ENCODE data around the gene ADA.

The ADA gene

GRCh38 chr20:44598423-44599305 lies 52.8 kb downstream of the ADA start:
- no peak overlapping the region for H3K4me3 ChIP-seq (ENCODE audit: low read depth, low read length)
- TF ChIP-seq, protein P1, sequence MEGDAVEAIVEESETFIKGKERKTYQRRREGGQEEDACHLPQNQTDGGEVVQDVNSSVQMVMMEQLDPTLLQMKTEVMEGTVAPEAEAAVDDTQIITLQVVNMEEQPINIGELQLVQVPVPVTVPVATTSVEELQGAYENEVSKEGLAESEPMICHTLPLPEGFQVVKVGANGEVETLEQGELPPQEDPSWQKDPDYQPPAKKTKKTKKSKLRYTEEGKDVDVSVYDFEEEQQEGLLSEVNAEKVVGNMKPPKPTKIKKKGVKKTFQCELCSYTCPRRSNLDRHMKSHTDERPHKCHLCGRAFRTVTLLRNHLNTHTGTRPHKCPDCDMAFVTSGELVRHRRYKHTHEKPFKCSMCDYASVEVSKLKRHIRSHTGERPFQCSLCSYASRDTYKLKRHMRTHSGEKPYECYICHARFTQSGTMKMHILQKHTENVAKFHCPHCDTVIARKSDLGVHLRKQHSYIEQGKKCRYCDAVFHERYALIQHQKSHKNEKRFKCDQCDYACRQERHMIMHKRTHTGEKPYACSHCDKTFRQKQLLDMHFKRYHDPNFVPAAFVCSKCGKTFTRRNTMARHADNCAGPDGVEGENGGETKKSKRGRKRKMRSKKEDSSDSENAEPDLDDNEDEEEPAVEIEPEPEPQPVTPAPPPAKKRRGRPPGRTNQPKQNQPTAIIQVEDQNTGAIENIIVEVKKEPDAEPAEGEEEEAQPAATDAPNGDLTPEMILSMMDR (IDR thresholded peaks at IDR 0.05; ENCODE audit: low read depth, low read length): peak; percentile 20; the same call in 1 of the 2 replicates

DNA sequence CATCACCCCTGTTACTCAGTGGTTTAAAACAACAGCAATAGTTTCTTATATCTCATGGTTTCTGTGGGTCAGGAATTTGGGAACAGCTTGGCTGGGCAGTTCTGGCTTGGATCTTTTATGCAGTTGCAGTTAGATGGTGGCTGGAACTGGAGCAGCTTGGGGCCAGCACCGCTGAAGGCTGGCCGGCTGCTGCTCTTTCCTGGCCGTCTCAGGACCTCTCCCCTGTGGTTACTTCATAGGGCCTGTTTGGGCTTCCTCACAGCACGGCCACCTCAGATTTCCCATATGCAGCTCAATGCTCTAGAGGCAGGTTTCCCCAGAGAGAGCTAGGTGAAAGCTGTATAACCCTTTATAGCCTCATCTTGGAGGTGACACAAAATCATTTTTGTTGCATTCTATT lies 53.6 kb downstream of the ADA start:
- H3K4me3 ChIP-seq (ENCODE audit: low read depth, low read length): no peak overlapping the region
- TF ChIP-seq, protein P1 (IDR thresholded peaks at IDR 0.05; ENCODE audit: low read depth, low read length): no peak

DNA sequence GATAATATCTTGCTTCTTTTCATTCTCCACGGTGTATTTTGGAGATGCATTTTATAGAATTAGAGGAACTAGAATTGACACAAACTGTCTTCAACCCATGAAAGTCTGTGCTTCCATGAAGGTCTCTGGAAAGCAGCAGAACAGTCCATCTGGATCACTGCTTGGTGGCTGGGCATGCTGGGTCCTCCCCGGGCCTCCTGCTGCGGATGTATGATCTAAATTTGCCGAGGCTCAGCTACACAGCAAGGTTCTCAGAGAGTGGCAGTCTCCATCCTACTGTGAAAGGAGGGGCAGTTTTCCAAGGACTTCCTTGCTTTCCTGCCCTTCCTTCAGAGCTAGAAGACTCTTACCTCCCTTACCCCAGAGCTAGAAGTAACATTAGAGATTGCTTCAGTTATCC lies 54.0 kb downstream of the ADA start:
- TF ChIP-seq, protein P1 (IDR thresholded peaks at IDR 0.05; ENCODE audit: low read depth, low read length): no peak
- H3K4me3 ChIP-seq (ENCODE audit: low read depth, low read length): no peak overlapping the region

- no peak overlapping the region for H3K4me3 ChIP-seq (ENCODE audit: low read depth, low read length)
- TF ChIP-seq, protein P1 (IDR thresholded peaks at IDR 0.05; ENCODE audit: low read depth, low read length): no peak
These were observed 54.6 kb downstream of the ADA start for GRCh38 chr20:44596876-44597275.

GRCh38 chr20:44596010-44596409 lies 55.5 kb downstream of the ADA start:
- TF ChIP-seq, protein P1 (IDR thresholded peaks at IDR 0.05; ENCODE audit: low read depth, low read length): no peak
- H3K4me3 ChIP-seq (ENCODE audit: low read depth, low read length): no peak overlapping the region

GRCh38 chr20:44594730-44595129 lies 56.8 kb downstream of the ADA start:
- no peak overlapping the region for H3K4me3 ChIP-seq (ENCODE audit: low read depth, low read length)
- TF ChIP-seq, protein P1 (IDR thresholded peaks at IDR 0.05; ENCODE audit: low read depth, low read length): no peak

DNA sequence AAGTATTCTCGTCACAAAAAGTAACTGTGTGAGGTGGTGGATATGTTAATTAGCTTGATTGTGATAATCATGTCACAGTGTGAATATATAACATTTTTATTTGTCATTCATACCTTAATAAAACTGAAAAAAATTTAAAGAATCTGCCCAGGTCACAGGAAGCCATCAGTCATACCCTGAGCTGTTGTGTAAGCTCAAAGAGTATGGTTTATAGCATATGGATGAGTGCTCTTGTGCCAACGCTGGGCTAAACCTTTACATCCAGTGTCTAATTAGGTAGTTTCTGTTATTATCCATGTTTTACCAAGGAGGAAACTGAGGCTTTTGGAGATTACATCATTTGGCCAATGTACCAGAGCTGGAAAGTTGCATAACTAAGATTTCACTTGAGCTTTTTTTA lies 57.7 kb downstream of the ADA start:
- H3K4me3 ChIP-seq (ENCODE audit: low read depth, low read length): no peak overlapping the region
- TF ChIP-seq, protein P1 (IDR thresholded peaks at IDR 0.05; ENCODE audit: low read depth, low read length): no peak
